Lower leg skin (tissue), 3 donors: ENCODE data around the gene SNRPA.

ENCODE experiments used
- CTCF ChIP-seq, 3 donors: fragments of 450-650 bp; IDR thresholded peaks; one replicate each; pipeline ENCODE4 v1.5.1; 2016; ENCODE audit warnings: antibody characterized with exemption in 3 of 3, mild to moderate bottlenecking in 3 of 3, moderate library complexity in 2 of 3
- POLR2A ChIP-seq, 2 donors: fragments of 450-650 bp; IDR thresholded peaks; one replicate each; pipeline ENCODE4 v1.6.1; 2016 to 2017; ENCODE audit warnings: antibody characterized with exemption in 2 of 2, mild to moderate bottlenecking in 1 of 2, moderate library complexity in 1 of 2

- TF ChIP-seq POLR2A (IDR thresholded peaks at IDR 0.05), result no peak
- no peak for TF ChIP-seq CTCF (IDR thresholded peaks at IDR 0.05)
Observed at GRCh38 chr19:40747536-40747935, 3.5 kb upstream of the SNRPA start.
